HG03558 (cell line): ENCODE results near the gene ASB18.
"Not testable (repeated sequence)": the region's sequence is repeated elsewhere in the genome, so short reads cannot be mapped to it uniquely, and the experiment has no call there.

Experiments used
- ATAC-seq: cut with Tn5 transposase; IDR thresholded peaks from one replicate; pipeline ENCODE4 v1.9.1; 2021; ENCODE audit warnings: moderate number of reproducible peaks; ENCODE audit not compliant: unreplicated experiment; ENCODE audit errors: extremely low read depth

The ASB18 gene, protein sequence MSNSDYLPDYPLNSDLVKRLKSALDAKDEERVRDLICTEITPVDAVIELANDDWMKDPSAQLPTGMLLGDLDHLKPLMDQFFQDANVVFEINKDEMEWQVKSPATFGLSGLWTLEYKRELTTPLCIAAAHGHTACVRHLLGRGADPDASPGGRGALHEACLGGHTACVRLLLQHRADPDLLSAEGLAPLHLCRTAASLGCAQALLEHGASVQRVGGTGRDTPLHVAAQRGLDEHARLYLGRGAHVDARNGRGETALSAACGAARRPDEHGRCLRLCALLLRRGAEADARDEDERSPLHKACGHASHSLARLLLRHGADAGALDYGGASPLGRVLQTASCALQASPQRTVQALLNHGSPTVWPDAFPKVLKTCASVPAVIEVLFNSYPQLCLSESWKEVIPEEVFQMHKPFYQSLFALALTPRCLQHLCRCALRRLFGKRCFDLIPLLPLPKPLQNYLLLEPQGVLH

DNA sequence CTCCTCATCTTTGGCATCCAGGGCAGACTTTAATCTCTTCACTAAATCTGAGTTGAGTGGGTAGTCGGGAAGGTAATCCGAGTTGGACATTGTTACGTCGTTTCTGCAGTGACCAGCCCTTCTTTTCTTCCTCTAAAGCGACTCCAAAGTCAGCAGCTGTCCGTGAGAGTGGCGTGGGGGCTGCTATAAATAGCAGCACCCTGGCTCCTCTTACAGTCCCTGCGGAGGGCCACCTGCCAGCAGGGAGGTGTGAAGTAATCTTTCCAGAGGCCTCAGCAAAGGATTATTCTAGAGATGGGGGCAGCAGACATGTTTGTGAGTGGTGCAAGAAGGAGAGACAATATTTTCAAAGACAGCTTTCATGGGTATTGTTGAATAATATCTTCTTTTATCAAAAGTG, at the start of gene ASB18:
TSS of gene ASB18 (minus strand) at position 151 of the 400 bp plus-strand sequence. CDS start at position 90, 61 bp downstream.
- no peak for ATAC-seq

DNA sequence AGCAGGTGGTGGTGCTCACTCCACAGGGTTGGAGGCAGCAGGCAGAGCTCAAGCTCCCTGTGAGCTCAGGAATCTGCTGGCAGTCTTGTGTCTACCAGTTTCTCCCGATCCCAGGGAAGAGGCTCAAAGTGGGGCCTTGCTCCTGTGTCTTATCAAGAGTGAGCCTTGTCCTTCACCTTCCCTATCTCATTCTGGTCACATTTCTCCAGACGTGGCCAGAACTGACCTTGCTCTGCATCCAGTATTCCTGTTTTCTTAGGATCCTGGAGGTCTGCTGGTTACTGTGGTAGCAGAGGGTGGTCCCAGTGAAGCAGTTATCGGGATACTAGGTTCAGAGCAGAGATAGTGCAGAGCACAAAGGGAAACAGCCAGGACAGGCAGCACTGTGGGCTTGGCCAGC, 47.1 kb upstream of the ASB18 start:
- ATAC-seq, result no peak

- no peak for ATAC-seq
Measured at GRCh38 chr2:236309669-236310029, 45.4 kb upstream of the ASB18 start.

- no peak for ATAC-seq
Measured at GRCh38 chr2:236308855-236309668, 44.9 kb upstream of the ASB18 start.

- ATAC-seq, result no peak
Measured at GRCh38 chr2:236307641-236308040, 43.4 kb upstream of the ASB18 start.

- ATAC-seq, result no peak
Measured at GRCh38 chr2:236306825-236307540, 42.8 kb upstream of the ASB18 start.

DNA sequence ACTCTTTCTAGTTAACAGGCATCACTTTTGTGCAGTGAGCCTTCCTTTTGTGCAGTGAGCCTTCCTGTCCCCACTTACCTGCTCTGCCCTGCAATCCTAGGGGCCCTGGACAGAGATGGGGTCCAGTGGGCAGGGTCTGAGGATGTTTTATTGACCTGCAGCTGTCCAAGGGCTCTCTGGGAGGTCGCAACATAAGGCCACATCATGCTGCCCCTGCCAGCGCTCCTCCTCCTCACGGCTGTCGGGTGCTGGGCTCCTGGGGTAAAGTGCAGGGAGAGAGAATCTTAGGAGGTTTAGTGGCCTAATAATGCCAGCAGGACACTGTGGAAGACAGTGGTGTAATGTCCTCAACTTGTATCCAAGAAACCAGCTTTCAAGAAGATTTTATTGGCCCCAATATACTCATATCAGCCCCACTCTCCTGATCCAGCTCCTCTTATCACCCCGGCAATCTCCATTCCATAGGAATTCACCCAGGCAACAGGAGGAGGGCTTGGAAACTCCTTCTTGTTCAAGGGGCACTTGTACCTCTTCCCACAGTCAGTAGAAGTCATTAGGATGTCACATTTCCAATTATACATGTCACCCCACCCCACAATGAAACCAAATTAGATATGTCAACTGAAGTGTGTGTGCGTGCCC, 41.9 kb upstream of the ASB18 start:
- no peak for ATAC-seq

DNA sequence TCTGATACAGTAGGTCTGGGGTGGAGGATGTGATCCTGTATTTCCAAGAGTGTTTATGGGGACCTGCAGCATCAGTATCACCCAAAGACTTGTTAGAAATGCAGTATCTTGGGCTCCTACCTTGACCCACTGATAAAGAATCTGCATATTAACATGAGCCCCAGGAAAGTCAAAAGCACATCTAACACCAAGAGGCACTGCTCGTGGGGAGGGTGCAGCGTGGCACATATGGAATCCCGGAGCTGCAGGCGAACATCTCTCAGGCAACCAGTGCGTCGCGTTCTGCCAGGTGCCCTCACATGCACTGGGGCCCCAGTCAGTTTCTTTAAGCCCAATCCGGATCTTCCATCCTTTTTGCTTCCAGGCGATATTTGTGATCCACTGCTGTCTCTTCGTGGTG, 41.3 kb upstream of the ASB18 start:
- ATAC-seq, result no peak

DNA sequence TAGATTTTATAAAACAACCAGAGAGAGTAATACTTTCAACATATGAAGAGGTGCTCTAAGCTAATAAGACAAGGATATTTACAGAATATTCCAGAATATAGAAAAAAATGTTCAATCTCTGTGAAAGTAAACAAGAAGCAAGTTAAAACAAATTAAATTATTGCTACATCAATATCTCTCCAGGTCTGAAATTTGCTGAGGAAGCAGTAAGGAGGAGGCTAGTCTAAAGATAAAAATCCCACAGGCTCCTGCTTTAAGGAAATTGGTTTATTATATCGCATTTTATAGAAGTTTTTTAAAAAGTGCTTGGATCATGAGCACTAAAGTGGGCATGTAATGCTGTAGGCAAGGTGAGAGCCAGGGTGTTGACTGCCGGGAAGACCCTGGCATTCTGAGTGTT, 39.7 kb upstream of the ASB18 start:
- ATAC-seq, result no peak

- no peak for ATAC-seq
Measured at GRCh38 chr2:236302555-236302954, 38.3 kb upstream of the ASB18 start.

- no peak for ATAC-seq
Measured at GRCh38 chr2:236298924-236299475, 34.8 kb upstream of the ASB18 start.

DNA sequence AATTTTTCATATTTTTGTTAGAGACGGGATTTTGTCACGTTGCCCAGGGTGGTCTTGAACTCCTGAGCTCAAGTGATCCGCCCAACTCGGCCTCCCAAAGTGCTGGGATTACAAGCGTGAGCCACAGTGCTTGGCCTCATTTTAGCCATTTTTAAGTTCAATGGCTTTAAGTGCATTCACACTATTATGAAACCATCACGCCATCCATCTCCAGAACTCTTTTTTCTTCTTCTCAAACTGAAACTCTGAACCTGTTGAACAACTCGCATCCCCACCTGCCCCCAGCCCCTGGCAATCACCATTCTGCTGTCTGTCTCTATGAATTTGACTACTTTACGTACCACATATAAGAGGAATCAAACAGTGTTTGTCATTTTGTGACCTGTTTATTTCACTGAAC, 31.3 kb upstream of the ASB18 start:
- ATAC-seq, result no peak

GRCh38 chr2:236294647-236295046, 30.4 kb upstream of the ASB18 start:
- ATAC-seq, result no peak

DNA sequence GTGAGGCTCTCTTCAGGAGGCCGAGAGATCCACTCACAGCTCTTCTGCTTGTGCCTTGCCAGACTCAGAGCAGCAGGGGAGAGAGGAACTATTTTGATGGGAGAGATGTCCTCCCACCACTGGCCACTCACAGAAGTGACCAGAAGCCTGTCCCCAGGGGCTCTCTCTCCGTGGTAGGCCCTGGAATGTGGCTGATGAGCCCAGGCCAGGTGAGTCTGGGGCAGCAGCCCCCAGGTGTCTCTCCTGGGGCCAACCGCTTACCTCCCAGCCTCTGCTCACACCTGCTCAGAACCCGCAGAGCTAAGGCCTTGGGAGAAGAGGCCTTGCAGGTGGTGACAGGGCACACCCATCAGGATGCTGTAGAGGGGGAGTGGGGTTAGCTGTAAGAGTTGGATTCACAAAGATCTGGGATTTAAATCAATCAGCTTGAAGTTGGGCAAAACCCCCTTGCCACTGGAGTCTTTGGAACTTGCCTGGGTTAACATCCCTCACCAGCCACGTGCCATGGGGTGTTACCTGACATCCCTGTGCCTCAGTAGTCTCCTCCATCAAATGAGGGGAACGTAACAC, 29.1 kb upstream of the ASB18 start:
- ATAC-seq, result no peak

DNA sequence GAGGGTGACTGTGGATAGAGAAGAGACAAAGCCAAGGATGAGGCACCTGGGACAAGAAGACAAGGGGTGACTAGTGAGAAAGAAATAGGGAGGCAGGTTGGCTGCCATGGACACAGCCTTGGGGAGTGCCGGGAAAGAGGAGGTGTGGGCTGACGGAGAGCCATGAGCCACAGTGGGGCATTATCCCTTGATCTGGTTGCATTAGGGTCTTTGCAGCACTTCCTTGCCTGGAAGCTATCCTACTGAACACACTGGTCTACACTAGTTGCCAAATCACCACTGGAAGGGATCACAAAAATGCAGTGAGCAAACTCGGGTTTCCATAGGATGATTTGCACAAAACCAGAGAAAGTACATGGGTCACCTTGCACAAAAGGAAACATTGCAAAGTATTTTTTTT, 27.7 kb upstream of the ASB18 start:
- ATAC-seq, result no peak

DNA sequence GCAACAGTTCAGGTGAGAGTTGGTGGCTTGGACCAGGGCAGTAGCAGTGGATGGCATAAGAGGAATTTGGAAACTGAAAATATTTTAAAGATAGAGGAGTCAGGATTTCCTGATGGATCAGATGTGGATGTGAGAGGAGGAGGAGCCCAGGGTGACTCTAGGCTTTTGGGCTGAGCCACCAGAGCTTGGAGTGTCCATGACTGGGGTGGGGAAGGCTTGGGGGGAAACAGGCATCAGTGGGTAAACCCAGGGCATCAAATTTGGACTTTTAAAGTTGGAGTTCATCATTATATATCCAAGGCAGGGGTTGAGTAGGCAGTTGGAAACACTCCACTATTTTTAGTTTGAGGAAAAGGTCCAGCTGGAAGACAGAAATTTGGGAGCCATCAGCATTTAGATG, 27.3 kb upstream of the ASB18 start:
- no peak for ATAC-seq

DNA sequence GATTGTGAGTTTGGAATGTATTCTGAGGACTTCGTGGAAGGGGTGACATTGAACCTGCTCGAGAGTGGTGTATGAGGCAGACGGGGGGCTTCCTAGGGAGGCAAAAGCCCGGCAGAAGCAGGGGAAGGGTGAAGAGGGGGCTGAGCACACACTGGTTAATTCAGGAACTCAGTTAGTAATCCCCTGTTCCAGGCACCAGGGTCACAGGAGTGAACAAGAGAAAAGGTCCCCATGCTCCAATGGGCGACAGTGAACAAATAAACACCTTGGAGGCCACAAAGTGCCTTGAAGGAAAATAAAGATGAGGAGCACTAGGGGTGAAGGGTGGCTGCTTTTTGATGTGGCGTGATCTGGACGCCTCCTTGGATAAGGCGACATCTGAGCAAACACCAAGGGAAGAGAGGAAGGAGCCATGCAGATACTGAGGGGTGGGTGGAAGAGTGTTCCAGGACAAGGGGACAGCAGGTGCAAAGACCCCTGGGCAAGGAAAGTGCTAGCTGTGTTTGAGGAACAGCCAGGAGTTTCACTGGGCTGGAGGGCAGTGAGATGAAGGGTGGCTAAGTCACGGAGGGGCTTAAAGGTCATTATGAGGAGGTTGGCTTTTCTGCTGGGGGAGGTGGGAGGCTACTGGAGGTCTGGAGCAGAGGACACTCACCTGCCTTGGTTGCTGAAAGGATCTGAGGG, 26.7 kb upstream of the ASB18 start:
- ATAC-seq, result no peak

DNA sequence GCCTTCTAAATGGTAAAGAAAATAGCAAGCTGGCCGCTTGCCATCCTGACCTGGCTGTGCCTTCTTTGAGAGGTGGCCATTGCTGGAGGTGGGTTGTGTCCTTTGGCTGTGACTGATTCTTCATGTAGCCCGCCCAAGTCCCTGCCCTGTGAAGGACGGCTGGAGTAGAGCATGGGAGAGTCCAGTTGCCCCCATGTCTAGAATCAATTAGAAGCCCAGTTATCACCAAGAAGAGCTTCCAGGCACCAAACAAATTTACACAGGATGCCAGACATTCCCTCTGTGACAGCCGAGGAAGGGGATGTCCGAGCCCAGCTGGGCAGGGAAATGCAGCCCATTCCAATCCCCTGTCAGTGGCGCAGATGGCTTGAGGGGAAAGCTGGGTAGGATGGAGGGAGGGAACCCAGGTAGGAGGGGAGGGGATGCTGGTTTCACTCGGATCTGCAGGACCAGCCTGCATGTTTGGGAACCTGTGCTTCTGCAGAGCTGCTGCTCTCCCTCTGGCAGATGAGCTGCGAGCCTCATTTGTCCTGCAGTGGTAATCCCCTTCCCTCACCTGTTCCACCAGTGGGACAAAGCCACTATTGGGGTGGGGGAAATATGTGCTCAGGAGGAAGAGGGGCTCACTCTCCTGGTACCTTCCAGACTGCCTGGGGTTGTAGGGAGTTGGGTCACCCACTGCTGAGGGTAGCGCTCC, 25.7 kb upstream of the ASB18 start:
- no peak for ATAC-seq

GRCh38 chr2:236288373-236288772, 24.2 kb upstream of the ASB18 start:
- ATAC-seq, result not testable (repeated sequence)
